Ascending aorta (tissue), 2 donors: ENCODE data around the gene FNIP1. TPM values are rescaled to one million over a fixed set of nuclear protein-coding genes. Genes with fewer than 3 reads are reported as not detected.

Source experiments
- DNase-seq, 2 donors: peaks; one replicate each; pipeline ENCODE4 v3.0.0-alpha.2; 2019; ENCODE audit warnings: low spot score in 2 of 2
- H3K27ac ChIP-seq, 2 donors: fragments of 200-600 bp; sonication (generic); one replicate each; pipeline ENCODE4 v1.5.1; 2016 to 2017; ENCODE audit warnings: mild to moderate bottlenecking in 1 of 2
- H3K27me3 ChIP-seq: fragments of 200-600 bp; sonication (generic); one replicate; pipeline ENCODE4 v1.5.1; 2017
- H3K36me3 ChIP-seq, 2 donors: fragments of 200-600 bp; sonication (generic); one replicate each; pipeline ENCODE4 v1.5.1; 2016
- H3K4me1 ChIP-seq, 2 donors: fragments of 200-600 bp; sonication (generic); one replicate each; pipeline ENCODE4 v1.5.1; 2016 to 2017; ENCODE audit warnings: mild to moderate bottlenecking in 1 of 2
- H3K4me3 ChIP-seq, 2 donors: fragments of 200-600 bp; sonication (generic); one replicate each; pipeline ENCODE4 v1.5.1; 2016 to 2017; ENCODE audit warnings: mild to moderate bottlenecking in 1 of 2
- H3K9me3 ChIP-seq, 2 donors: fragments of 200-600 bp; sonication (generic); one replicate each; pipeline ENCODE4 v1.5.1; 2016
- intact Hi-C: fragments of 100-400 bp; cut with DNase I; formaldehyde crosslinking; loops from one replicate; pipeline ENCODE4 v1.15.1; 2023
- total RNA-seq: library from RNA; depleted of rRNA; stranded (reverse); fragments of >200 nt; gene quantifications from one replicate; pipeline ENCODE4 v1.1.0, GENCODE V29; 2016
- TF ChIP-seq, protein P1 (sequence below), 3 experiments: fragments of 200-600 bp in 2 of 3; fragments of 450-650 bp in 1 of 3; sonication (generic) in 2 of 3; IDR thresholded peaks; one replicate each; pipeline ENCODE4 v1.5.1; 2016 to 2019; ENCODE audit warnings: antibody characterized with exemption in 3 of 3, mild to moderate bottlenecking in 1 of 3, moderate library complexity in 1 of 3

FNIP1 gene
- total RNA-seq, 1 donor from 2014 or later: 20.5 TPM

DNA sequence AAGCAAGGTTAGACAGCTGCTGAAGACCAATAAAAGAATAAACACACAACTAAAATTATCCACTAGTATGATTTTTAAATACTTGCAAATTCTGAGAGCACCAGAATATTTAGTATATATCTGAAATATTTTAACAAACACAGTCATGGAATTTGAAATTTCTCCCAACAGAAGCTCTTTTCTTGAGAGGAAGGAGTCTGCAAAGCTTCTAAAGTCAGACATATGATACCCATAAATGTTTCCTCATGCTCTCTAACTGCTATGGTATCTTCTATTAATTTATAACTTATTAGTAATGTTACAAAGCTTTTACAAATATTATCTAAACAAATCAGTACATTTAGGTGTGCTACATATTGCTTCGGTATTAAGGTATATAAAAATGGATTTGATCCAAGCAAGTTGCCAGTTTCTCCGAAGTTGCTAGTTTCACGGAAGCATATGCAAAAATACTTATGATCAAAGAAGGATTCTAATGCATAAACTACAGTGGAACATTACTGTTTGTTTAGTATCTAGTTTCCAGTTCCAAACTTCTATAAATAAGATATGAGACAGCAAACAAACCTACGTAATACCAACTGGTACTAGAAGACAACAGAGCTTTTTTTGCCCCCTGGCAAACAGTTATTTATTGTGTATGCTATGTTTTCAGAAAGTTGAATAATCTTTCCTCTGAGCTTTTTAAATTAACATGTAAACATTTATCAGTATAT lies 22.0 kb downstream of the FNIP1 start:
- Histone ChIP-seq H3K27me3 (no peaks in the 10 kb centered on the region), H3K4me3 (no peak overlapping the region), H3K9me3 (no peaks in the 10 kb centered on the region), H3K27ac (no peak overlapping the region), H3K4me1 (peaks cover 2 to 24% of the 10 kb centered on the region in 2 donors), H3K36me3 (no peaks in the 10 kb centered on the region)
- no peak for DNase-seq
- TF ChIP-seq, protein P1, sequence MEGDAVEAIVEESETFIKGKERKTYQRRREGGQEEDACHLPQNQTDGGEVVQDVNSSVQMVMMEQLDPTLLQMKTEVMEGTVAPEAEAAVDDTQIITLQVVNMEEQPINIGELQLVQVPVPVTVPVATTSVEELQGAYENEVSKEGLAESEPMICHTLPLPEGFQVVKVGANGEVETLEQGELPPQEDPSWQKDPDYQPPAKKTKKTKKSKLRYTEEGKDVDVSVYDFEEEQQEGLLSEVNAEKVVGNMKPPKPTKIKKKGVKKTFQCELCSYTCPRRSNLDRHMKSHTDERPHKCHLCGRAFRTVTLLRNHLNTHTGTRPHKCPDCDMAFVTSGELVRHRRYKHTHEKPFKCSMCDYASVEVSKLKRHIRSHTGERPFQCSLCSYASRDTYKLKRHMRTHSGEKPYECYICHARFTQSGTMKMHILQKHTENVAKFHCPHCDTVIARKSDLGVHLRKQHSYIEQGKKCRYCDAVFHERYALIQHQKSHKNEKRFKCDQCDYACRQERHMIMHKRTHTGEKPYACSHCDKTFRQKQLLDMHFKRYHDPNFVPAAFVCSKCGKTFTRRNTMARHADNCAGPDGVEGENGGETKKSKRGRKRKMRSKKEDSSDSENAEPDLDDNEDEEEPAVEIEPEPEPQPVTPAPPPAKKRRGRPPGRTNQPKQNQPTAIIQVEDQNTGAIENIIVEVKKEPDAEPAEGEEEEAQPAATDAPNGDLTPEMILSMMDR (IDR thresholded peaks at IDR 0.05): no peak
- intact Hi-C loops: no loop called here

DNA sequence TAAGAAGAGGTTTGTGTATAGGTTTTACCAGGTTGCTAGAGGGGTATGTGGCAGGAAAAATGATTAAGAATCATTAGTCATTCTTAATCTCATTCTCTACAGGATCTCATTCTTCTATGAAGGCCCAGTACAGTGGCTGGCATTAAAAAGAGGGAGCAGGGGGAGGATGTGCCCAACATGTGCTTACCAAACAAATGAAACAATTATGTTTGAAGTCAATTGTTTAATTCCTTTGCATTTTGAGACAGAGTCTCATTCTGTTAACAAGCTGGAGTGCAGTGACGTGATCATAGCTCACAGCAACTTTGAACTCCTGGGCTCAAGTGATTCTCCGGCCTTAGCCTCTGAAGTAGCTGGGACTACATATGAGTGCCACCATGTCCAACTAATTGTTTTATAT lies 23.0 kb downstream of the FNIP1 start:
- no peak overlapping the region for H3K27ac ChIP-seq
- intact Hi-C loops: no loop called here

DNA sequence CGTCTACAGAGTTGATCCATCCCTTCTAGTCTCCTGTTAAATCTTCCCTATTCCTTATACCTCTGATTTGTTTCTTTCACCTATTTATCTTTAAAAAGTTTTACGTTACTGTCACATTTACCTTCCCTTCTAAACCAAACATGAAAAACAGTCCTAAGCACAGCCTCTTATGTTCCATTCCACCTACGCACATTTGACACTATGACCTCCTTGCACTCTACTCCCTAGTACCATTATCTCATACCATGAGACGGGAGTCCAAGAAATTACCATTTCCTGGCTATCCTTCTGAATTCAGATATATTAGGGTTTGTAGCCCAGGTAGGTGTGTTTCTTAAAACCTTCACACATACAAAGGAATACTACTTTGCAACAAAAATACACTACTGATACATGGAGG lies 25.1 kb downstream of the FNIP1 start:
- Histone ChIP-seq H3K27me3 (no peaks in the 10 kb centered on the region), H3K9me3 (peaks cover 0 to 5% of the 10 kb centered on the region in 2 donors), H3K4me3 (no peak overlapping the region), H3K36me3 (no peaks in the 10 kb centered on the region), H3K27ac (no peak overlapping the region), H3K4me1 (peaks cover 2 to 21% of the 10 kb centered on the region in 2 donors)
- no peak for DNase-seq
- TF ChIP-seq, protein P1 (IDR thresholded peaks at IDR 0.05): no peak
- intact Hi-C loops: no loop called here

More for the DNA sequence above, 23.0 kb downstream of the FNIP1 start:
- no peaks in the 10 kb centered on the region for H3K27me3 ChIP-seq
- no peak for DNase-seq
- no peaks in the 10 kb centered on the region for H3K9me3 ChIP-seq
- no peak overlapping the region for H3K4me3 ChIP-seq
- no peaks in the 10 kb centered on the region for H3K36me3 ChIP-seq
- H3K4me1 ChIP-seq: peaks cover 2 to 24% of the 10 kb centered on the region in 2 donors
- TF ChIP-seq, protein P1 (IDR thresholded peaks at IDR 0.05): no peak

DNA sequence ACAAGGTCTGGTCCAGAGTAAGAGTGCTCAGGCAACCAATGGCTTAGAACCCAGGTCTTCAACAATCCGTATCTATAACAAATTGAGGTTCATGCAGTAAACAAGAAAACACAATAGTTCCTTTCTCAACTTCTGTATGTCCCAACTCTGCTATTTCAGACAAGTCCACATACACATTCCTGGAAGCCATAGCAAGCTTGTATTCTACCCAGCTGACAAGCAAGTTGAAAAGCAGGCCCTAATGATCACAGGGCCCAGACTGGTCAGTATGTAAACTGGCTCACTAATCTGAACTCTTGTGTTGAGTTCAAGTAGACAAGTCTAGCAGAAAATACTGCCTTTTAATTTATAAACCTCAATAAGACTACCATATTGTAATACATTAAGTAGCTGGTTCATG lies 26.9 kb downstream of the FNIP1 start:
- TF ChIP-seq, protein P1 (IDR thresholded peaks at IDR 0.05): no peak
- no peaks in the 10 kb centered on the region for H3K36me3 ChIP-seq
- peaks cover 0 to 25% of the 10 kb centered on the region in 2 donors for H3K4me1 ChIP-seq
- H3K4me3 ChIP-seq: no peak overlapping the region
- no peaks in the 10 kb centered on the region for H3K27me3 ChIP-seq
- no peak overlapping the region for H3K27ac ChIP-seq
- DNase-seq: no peak
- intact Hi-C loops: no loop called here
- peaks cover 0 to 5% of the 10 kb centered on the region in 2 donors for H3K9me3 ChIP-seq

DNA sequence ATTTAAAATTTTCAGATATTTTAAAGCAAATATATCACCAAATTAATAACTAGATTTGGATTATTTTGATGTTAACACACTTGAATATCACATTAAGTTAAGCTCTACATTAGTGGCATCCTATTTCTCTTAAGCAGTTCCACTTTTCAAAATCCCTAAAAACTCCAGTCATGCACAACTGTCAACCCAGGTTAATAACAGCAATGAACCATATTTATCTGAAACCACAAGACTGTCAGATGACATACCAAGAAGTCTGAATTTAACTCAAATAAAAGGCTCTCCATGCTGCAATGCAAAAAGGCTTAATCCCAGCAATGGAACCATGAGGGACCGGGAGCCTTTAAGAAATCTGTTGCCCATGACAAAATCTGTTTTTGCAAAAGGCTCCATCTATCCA lies 27.5 kb downstream of the FNIP1 start:
- Histone ChIP-seq H3K4me1 (peaks cover 0 to 25% of the 10 kb centered on the region in 2 donors), H3K27me3 (no peaks in the 10 kb centered on the region), H3K27ac (no peak overlapping the region), H3K9me3 (peaks cover 0 to 5% of the 10 kb centered on the region in 2 donors), H3K36me3 (no peaks in the 10 kb centered on the region), H3K4me3 (no peak overlapping the region)
- no peak for DNase-seq
- intact Hi-C loops: no loop called here
- TF ChIP-seq, protein P1 (IDR thresholded peaks at IDR 0.05): no peak
